Skeletal muscle tissue (tissue), 4 donors: ENCODE results near the gene HBA2. TPM values are rescaled to one million over a fixed set of nuclear protein-coding genes. Genes with fewer than 3 reads are reported as not detected.
"Not testable (repeated sequence)": the region's sequence is repeated elsewhere in the genome, so short reads cannot be mapped to it uniquely, and the experiment has no call there.

ENCODE experiments used
- H3K27ac ChIP-seq: one replicate; pipeline ENCODE4 v1.7.0; 2013; ENCODE audit warnings: mild to moderate bottlenecking, low read depth, low read length, inconsistent platforms
- H3K27me3 ChIP-seq, 3 donors: one replicate each; pipeline ENCODE4 v1.7.0; 2013; ENCODE audit warnings: low read length in 3 of 3; ENCODE audit not compliant: control insufficient read depth in 3 of 3, insufficient read depth in 3 of 3
- H3K36me3 ChIP-seq, 3 donors: one replicate each; pipeline ENCODE4 v1.7.0; 2013; ENCODE audit warnings: low read length in 3 of 3; ENCODE audit not compliant: control insufficient read depth in 3 of 3, insufficient read depth in 3 of 3
- H3K4me1 ChIP-seq, 3 donors: one replicate each; pipeline ENCODE4 v1.7.0; 2013; ENCODE audit warnings: low read length in 3 of 3, mild to moderate bottlenecking in 3 of 3; ENCODE audit not compliant: control insufficient read depth in 3 of 3, insufficient read depth in 3 of 3
- H3K4me3 ChIP-seq, 3 donors: one replicate each; pipeline ENCODE4 v1.7.0; 2013; ENCODE audit warnings: low read length in 3 of 3
- H3K9ac ChIP-seq, 3 donors: one replicate each; pipeline ENCODE4 v1.7.0; 2013; ENCODE audit warnings: low read length in 3 of 3, mild to moderate bottlenecking in 3 of 3, moderate library complexity in 2 of 3, low read depth in 1 of 3
- H3K9me3 ChIP-seq, 3 donors: one replicate each; pipeline ENCODE4 v1.7.0; 2013; ENCODE audit warnings: low read length in 3 of 3; ENCODE audit not compliant: control insufficient read depth in 3 of 3
- total RNA-seq: library from RNA; depleted of rRNA; stranded (reverse); fragments of >200 nt; gene quantifications from one replicate; pipeline ENCODE4 v1.2.3, GENCODE V29; 2014
- donor health status: Osteomylitis.

The HBA2 gene
- total RNA-seq, 1 donor from 2014 or later, result 5,761 TPM

DNA sequence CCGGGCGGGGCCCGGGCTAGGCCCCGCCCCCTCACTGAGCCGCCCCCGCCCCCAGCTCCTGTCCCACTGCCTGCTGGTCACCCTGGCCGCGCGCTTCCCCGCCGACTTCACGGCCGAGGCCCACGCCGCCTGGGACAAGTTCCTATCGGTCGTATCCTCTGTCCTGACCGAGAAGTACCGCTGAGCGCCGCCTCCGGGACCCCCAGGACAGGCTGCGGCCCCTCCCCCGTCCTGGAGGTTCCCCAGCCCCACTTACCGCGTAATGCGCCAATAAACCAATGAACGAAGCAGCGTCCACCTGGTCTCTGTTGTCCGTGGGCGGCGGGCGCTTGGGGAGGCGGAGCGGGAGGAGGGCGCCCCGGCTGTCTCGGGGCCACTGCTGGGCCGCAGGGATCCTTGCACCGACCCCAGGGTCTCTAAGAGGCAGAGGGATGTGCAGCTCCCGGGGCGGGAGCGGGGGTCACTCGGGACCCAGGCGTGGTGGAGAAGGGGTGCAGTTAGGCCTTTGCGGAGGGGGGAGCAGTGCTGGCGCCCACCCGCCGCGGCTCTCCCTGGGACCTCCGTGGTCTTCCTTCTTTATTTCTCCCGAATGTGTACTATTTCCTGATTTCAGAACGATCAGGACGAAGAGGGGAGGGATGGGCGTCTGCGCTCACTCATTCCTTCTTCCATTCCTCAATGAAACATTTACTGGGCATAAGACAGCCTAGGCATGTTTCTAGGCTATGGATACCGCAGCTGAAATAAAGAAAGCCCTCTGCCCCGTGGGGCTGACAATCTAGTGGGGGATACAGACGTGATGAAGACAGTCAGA, 18.3 kb upstream of the HBA2 start:
- H3K4me3 ChIP-seq, result peak overlapping the region in 2 of 3 donors; percentile 51 to 67
- H3K27me3 ChIP-seq, result peaks cover 12 to 29% (median 22%) of the 10 kb centered on the region in 3 donors
- peaks cover 4 to 10% (median 8%) of the 10 kb centered on the region in 3 donors for H3K4me1 ChIP-seq
- H3K9ac ChIP-seq, result peak overlapping the region in 1 of 3 donors; percentile 74
- H3K36me3 ChIP-seq, result no peaks in the 10 kb centered on the region
- no peak overlapping the region for H3K27ac ChIP-seq
- no peaks in the 10 kb centered on the region for H3K9me3 ChIP-seq

DNA sequence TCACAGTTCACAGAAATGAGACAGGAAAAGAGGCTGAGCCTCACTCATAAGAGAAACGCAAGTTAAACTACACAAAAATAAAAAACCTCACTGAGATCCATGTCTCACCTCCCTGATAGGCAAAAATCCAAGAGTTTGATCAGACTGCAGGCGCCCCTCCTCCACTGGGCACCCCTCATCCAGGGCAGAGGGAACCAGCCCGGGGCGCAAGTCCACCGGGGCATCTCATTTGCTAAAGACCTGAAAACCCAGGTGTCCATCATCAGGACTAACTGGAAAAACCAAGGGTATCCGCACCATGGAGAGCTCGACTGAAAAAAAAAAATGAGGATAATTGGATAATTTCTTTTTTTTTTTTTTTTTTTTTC, 17.7 kb upstream of the HBA2 start:
- Histone ChIP-seq H3K9me3 (no peaks in the 10 kb centered on the region), H3K4me1 (peaks cover 4 to 10% (median 8%) of the 10 kb centered on the region in 3 donors), H3K27ac (no peak overlapping the region), H3K27me3 (peaks cover 12 to 32% (median 25%) of the 10 kb centered on the region in 3 donors), H3K36me3 (no peaks in the 10 kb centered on the region), H3K9ac (peak overlapping the region in 1 of 3 donors; percentile 74), H3K4me3 (peak overlapping the region in 2 of 3 donors; percentile 51 to 67)

- Histone ChIP-seq H3K4me3 (no peak overlapping the region), H3K27ac (no peak overlapping the region), H3K9me3 (no peaks in the 10 kb centered on the region), H3K27me3 (peaks cover 11 to 32% (median 28%) of the 10 kb centered on the region in 3 donors), H3K36me3 (no peaks in the 10 kb centered on the region), H3K4me1 (peaks cover 4 to 8% (median 7%) of the 10 kb centered on the region in 3 donors), H3K9ac (no peak overlapping the region)
Observed at GRCh38 chr16:159136-159849, 13.4 kb upstream of the HBA2 start.

GRCh38 chr16:160242-160641, 12.4 kb upstream of the HBA2 start:
- not testable (repeated sequence) for H3K27ac ChIP-seq, H3K9me3 ChIP-seq, H3K4me1 ChIP-seq, H3K9ac ChIP-seq, H3K4me3 ChIP-seq, H3K36me3 ChIP-seq
- H3K27me3 ChIP-seq, result peaks cover 9 to 27% (median 23%) of the 10 kb centered on the region in 3 donors

DNA sequence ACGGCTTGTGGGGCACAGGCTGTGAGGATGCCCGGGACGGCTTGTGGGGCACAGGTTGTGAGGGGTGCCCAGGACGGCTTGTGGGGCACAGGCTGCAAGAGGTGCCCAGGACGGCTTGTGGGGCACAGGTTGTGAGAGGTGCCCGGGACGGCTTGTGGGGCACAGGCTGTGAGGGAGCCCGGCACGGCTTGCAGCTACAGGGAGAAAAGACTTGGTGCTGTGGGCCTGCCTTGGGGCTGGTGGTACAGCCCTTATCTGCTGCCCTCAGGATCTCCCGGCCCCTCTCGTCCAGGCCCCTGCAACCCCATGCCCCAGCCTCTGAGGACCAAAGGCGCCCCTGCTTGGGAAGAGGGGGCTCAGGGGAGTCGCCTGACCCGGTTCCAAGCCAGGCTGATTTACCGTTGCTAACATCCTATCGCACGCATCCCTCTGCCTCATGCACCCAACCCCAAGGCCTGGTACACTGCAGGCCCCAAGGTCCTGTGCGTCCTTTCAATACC, 11.9 kb upstream of the HBA2 start:
- Histone ChIP-seq H3K27ac (no peak overlapping the region), H3K4me3 (no peak overlapping the region), H3K9ac (no peak overlapping the region), H3K9me3 (no peaks in the 10 kb centered on the region), H3K36me3 (no peaks in the 10 kb centered on the region), H3K27me3 (peaks cover 14 to 30% (median 25%) of the 10 kb centered on the region in 3 donors), H3K4me1 (peaks cover 7 to 8% (median 7%) of the 10 kb centered on the region in 3 donors)

- H3K9ac ChIP-seq, result no peak overlapping the region
- H3K36me3 ChIP-seq, result no peaks in the 10 kb centered on the region
- no peak overlapping the region for H3K4me3 ChIP-seq
- H3K27me3 ChIP-seq, result peaks cover 25 to 38% (median 34%) of the 10 kb centered on the region in 3 donors
- H3K27ac ChIP-seq, result no peak overlapping the region
- H3K4me1 ChIP-seq, result peaks cover 16 to 23% (median 21%) of the 10 kb centered on the region in 3 donors
- H3K9me3 ChIP-seq, result no peaks in the 10 kb centered on the region
Observed at GRCh38 chr16:162271-162991, 10.2 kb upstream of the HBA2 start.

DNA sequence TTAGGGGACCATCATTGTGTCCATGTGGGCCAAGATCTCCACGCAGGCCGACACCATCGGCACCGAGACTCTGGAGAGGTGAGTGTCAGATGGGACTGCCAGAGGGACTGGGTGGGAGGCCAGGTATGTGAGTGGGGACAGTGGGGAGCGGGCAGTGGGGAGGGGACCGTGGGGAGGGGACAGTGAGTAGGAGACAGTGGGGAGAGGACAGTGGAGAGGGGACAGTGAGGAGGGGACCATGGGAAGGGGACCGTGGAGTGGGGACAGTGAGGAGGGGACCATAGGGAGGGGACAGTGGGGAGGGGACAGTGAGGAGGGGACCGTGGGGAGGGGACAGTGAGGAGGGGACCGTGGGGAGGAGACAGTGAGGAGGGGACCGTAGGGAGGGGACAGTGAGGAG, 9.5 kb upstream of the HBA2 start:
- H3K4me3 ChIP-seq, H3K27ac ChIP-seq, H3K9me3 ChIP-seq, H3K9ac ChIP-seq, H3K36me3 ChIP-seq: not testable (repeated sequence)
- Histone ChIP-seq H3K4me1 (peaks cover 16 to 23% (median 21%) of the 10 kb centered on the region in 3 donors), H3K27me3 (peaks cover 33 to 44% (median 41%) of the 10 kb centered on the region in 3 donors)

GRCh38 chr16:163696-164095, 9.0 kb upstream of the HBA2 start:
- Histone ChIP-seq H3K27me3 (peaks cover 38 to 50% (median 46%) of the 10 kb centered on the region in 3 donors), H3K4me1 (peaks cover 16 to 23% (median 21%) of the 10 kb centered on the region in 3 donors)
- not testable (repeated sequence) for H3K36me3 ChIP-seq, H3K4me3 ChIP-seq, H3K9ac ChIP-seq, H3K9me3 ChIP-seq, H3K27ac ChIP-seq

GRCh38 chr16:164134-164823, 8.4 kb upstream of the HBA2 start:
- not testable (repeated sequence) for H3K4me3 ChIP-seq, H3K36me3 ChIP-seq, H3K27ac ChIP-seq, H3K9me3 ChIP-seq, H3K9ac ChIP-seq
- peaks cover 16 to 23% (median 21%) of the 10 kb centered on the region in 3 donors for H3K4me1 ChIP-seq
- peaks cover 44 to 52% (median 51%) of the 10 kb centered on the region in 3 donors for H3K27me3 ChIP-seq
